HepG2 (cell line): ENCODE data around the gene NUP214. TPM values are rescaled to one million over a fixed set of nuclear protein-coding genes. Genes with fewer than 3 reads are reported as not detected.

Experiments
- ATAC-seq: fragments of 200-7000 bp; cut with Tn5 transposase; 3 replicates; pipeline ENCODE4 v1.9.1; 2020; ENCODE audit warnings: mild to moderate bottlenecking, moderate library complexity
- BruUV-seq: library from RNA; stranded (reverse); fragments of 400-500 nt; replicated peaks from 2 replicates; lab custom pipeline; 2021; lab: Mats Ljungman, UMichigan
- CTCF ChIA-PET: fragments of 300-600 bp; formaldehyde crosslinking; extraction: SDS; loops from one replicate; lab custom pipeline; 2021; ENCODE audit warnings: low total read pairs, inconsistent platforms, low intra/inter-chr PET ratio; lab: Yijun Ruan, JAX
- POLR2A ChIA-PET: fragments of 350-600 bp; sonication (Branson Sonifier 250); formaldehyde crosslinking; loops from one replicate; lab custom pipeline; 2020; ENCODE audit warnings: antibody characterized with exemption, inconsistent platforms; lab: Yijun Ruan, JAX
- DNase-seq: peaks from one replicate; pipeline ENCODE4 v3.0.0-alpha.2; 2015; ENCODE audit warnings: low spot score
- FAIRE-seq: peaks from 3 replicates; lab custom pipeline; 2011; peaks lifted over from hg19 to GRCh38; lab: Jason Lieb, UNC
- H2AFZ ChIP-seq: one replicate; pipeline ENCODE4 v1.6.1; 2011; ENCODE audit warnings: low read length, inconsistent platforms
- H3K27ac ChIP-seq: fragments of 300-600 bp; 3 replicates; pipeline ENCODE4 v1.8.0; 2011; ENCODE audit warnings: mixed run types, mild to moderate bottlenecking, mixed read lengths, low read length, inconsistent platforms; ENCODE audit not compliant: insufficient read depth; ENCODE audit errors: extremely low read length
- H3K27me3 ChIP-seq, 2 experiments: fragments of 200-600 bp in 1 of 2; 2 replicates in 1 of 2; 3 replicates in 1 of 2; pipeline versions ENCODE4 v1.6.0 to v1.8.0; 2011; ENCODE audit warnings: low read length in 2 of 2, mild to moderate bottlenecking in 2 of 2, moderate library complexity in 2 of 2, inconsistent platforms in 1 of 2; ENCODE audit not compliant: insufficient read depth in 2 of 2, control insufficient read depth in 1 of 2
- H3K36me3 ChIP-seq, 2 experiments: fragments of 200-600 bp in 1 of 2; replicated peaks in 1 of 2; 2 replicates in 1 of 2; 3 replicates in 1 of 2; pipeline versions ENCODE4 v1.5.1 to v1.8.0; 2011; ENCODE audit warnings: low read length in 2 of 2, inconsistent platforms in 1 of 2; ENCODE audit not compliant: insufficient read depth in 2 of 2, control insufficient read depth in 1 of 2
- H3K4me1 ChIP-seq: 2 replicates; pipeline ENCODE4 v1.5.1; 2012; ENCODE audit warnings: low read length, inconsistent platforms; ENCODE audit not compliant: insufficient read depth
- H3K4me2 ChIP-seq: 2 replicates; pipeline ENCODE4 v1.6.0; 2011; ENCODE audit warnings: low read depth, low read length, inconsistent platforms
- H3K4me3 ChIP-seq, 3 experiments: fragments of 200-600 bp in 1 of 3; sonication (generic), shearing (Covaris generic) in 1 of 3; replicated peaks in 1 of 3; 2 replicates each; pipeline ENCODE4 v1.5.1; 2011 to 2016; ENCODE audit warnings: low read length in 3 of 3, inconsistent platforms in 2 of 3, low read depth in 2 of 3, mild to moderate bottlenecking in 2 of 3, control low read depth in 1 of 3, mixed read lengths in 1 of 3; ENCODE audit not compliant: insufficient read depth in 1 of 3
- H3K79me2 ChIP-seq: one replicate; pipeline ENCODE4 v1.6.1; 2011; ENCODE audit warnings: low read length, inconsistent platforms; ENCODE audit not compliant: insufficient read depth
- H3K9ac ChIP-seq: 2 replicates; pipeline ENCODE4 v1.6.0; 2011; ENCODE audit warnings: mild to moderate bottlenecking, low read depth, low read length, inconsistent platforms; ENCODE audit not compliant: insufficient read depth
- H3K9me3 ChIP-seq: 2 replicates; pipeline ENCODE4 v1.5.1; 2012; ENCODE audit warnings: mild to moderate bottlenecking, low read length
- H4K20me1 ChIP-seq: 2 replicates; pipeline ENCODE4 v1.6.0; 2011; ENCODE audit warnings: inconsistent platforms, mild to moderate bottlenecking, low read length, moderate library complexity; ENCODE audit not compliant: insufficient read depth
- ARHGAP35 ChIP-seq: sonication (generic); formaldehyde crosslinking; IDR thresholded peaks from 2 replicates; pipeline ENCODE4 v1.9.0; 2022; ENCODE audit warnings: mild to moderate bottlenecking, inconsistent platforms, moderate library complexity, missing genetic modification reagents, borderline replicate concordance
- ATF3 ChIP-seq: sonication (generic); formaldehyde crosslinking; IDR thresholded peaks from 2 replicates; pipeline ENCODE4 v1.4.0; 2020; ENCODE audit warnings: missing genetic modification reagents
- CEBPB ChIP-seq: IDR thresholded peaks from 2 replicates; pipeline ENCODE4 v1.6.1; 2011; ENCODE audit warnings: low read depth, low read length, improper control_type of control experiment, borderline replicate concordance
- HIVEP1 ChIP-seq: sonication (generic); formaldehyde crosslinking; IDR thresholded peaks from 2 replicates; pipeline ENCODE4 v1.4.0; 2020; ENCODE audit warnings: mild to moderate bottlenecking, missing genetic modification reagents
- HOXA9 ChIP-seq: sonication (generic); formaldehyde crosslinking; IDR thresholded peaks from 2 replicates; pipeline ENCODE4 v1.8.1; 2022; ENCODE audit warnings: missing genetic modification reagents, mild to moderate bottlenecking, moderate library complexity, borderline replicate concordance
- JUN ChIP-seq: sonication (generic); formaldehyde crosslinking; IDR thresholded peaks from 2 replicates; pipeline ENCODE4 v1.4.0; 2020; ENCODE audit warnings: mild to moderate bottlenecking, missing genetic modification reagents
- KDM1A ChIP-seq: IDR thresholded peaks from 2 replicates; pipeline ENCODE4 v1.6.1; 2016; ENCODE audit warnings: missing compliant biosample characterization
- PAWR ChIP-seq: sonication (generic); formaldehyde crosslinking; IDR thresholded peaks from 2 replicates; pipeline ENCODE4 v1.4.0; 2020; ENCODE audit warnings: missing genetic modification reagents, mild to moderate bottlenecking, borderline replicate concordance
- POLR2A ChIP-seq, 2 experiments: IDR thresholded peaks; 2 replicates each; pipeline ENCODE4 v1.6.1; 2011; ENCODE audit warnings: low read depth in 2 of 2, low read length in 2 of 2, mild to moderate bottlenecking in 1 of 2, moderate library complexity in 1 of 2; ENCODE audit not compliant: insufficient read depth in 1 of 2
- POLR2G ChIP-seq: fragments of 200-400 bp; formaldehyde crosslinking; IDR thresholded peaks from 2 replicates; pipeline ENCODE4 v1.6.1; 2018; ENCODE audit warnings: mild to moderate bottlenecking, low read depth, low read length, moderate library complexity
- ZKSCAN8 ChIP-seq: IDR thresholded peaks from 2 replicates; pipeline ENCODE4 v1.6.1; 2016; ENCODE audit warnings: borderline replicate concordance, missing genetic modification reagents, missing compliant biosample characterization
- ZNF510 ChIP-seq: sonication (generic); formaldehyde crosslinking; IDR thresholded peaks from 2 replicates; pipeline ENCODE4 v1.4.0; 2020; ENCODE audit warnings: low read depth, mild to moderate bottlenecking, missing genetic modification reagents
- ZNF609 ChIP-seq: sonication (generic); formaldehyde crosslinking; IDR thresholded peaks from 2 replicates; pipeline ENCODE4 v1.4.0; 2020; ENCODE audit warnings: mild to moderate bottlenecking, missing genetic modification reagents, borderline replicate concordance
- ZSCAN25 ChIP-seq: sonication (generic); formaldehyde crosslinking; IDR thresholded peaks from 2 replicates; pipeline ENCODE4 v1.8.0; 2022; ENCODE audit warnings: mild to moderate bottlenecking, missing genetic modification reagents
- WGBS: methylation state at CpG from one replicate; pipeline ENCODE4 v1.1.6; 2017; ENCODE audit warnings: low lambda C conversion rate; 5-methylcytosine and 5-hydroxymethylcytosine counted together
- in situ Hi-C: cut with HindIII; loops from 2 replicates; pipeline ENCODE4 v1.10.0; 2017; ENCODE audit warnings: low pct_unique_long_range_greater_than_20kb; ENCODE audit not compliant: extremely low pct_ligation_motif_present
- intact Hi-C: fragments of 100-400 bp; cut with micrococcal nuclease; formaldehyde crosslinking; loops from one replicate; pipeline ENCODE4 v1.10.0; 2022; ENCODE audit not compliant: unreplicated experiment
- polyA plus RNA-seq, 8 experiments: library from polyadenylated mRNA; depleted of rRNA in 3 of 8; stranded (reverse) in 7 of 8; unstranded in 1 of 8; fragments of >200 nt; fragmentation: Illumina TruSeq in 4 of 8; extraction: Trizol in 4 of 8; gene quantifications; 2 replicates each; pipeline versions ENCODE4 v1.2.1 to v1.2.3, GENCODE V29; 2011 to 2016; ENCODE audit warnings: low read depth in 4 of 8, missing spikeins in 1 of 8, mixed read lengths in 1 of 8; ENCODE audit not compliant: insufficient read depth in 1 of 8
- total RNA-seq, 5 experiments: library from RNA; depleted of rRNA; stranded (reverse); fragments of >200 nt; fragmentation: Illumina TruSeq; extraction: Trizol; gene quantifications; 2 replicates each; pipeline ENCODE4 v1.2.3, GENCODE V29; 2016; ENCODE audit warnings: low read depth in 1 of 5
- TF ChIP-seq, protein P1 (sequence below): sonication (generic); formaldehyde crosslinking; IDR thresholded peaks from 2 replicates; pipeline ENCODE4; 2020; ENCODE audit warnings: missing genetic modification reagents, mild to moderate bottlenecking, borderline replicate concordance

The NUP214 gene
- total and polyA plus RNA-seq, 2 of the 13 experiments (the other 11 are each of a cell fraction or from before 2014, with no cell fraction given) = 8.4 to 16.0 TPM

GRCh38 chr9:131078427-131079366 lies 46.7 kb upstream of the NUP214 start:
- no peak for DNase-seq
- TF ChIP-seq POLR2A (IDR thresholded peaks at IDR 0.05; ENCODE audit: insufficient read depth in 1 of 2, low read depth in 2 of 2, low read length in 2 of 2) = no peak
- no peak for TF ChIP-seq HOXA9
- TF ChIP-seq ZSCAN25 (CRISPR knock-in tag) = no peak
- 0 out of 2 replicates have a peak, but pooled peaks have one; percentile 25 for TF ChIP-seq ATF3 (CRISPR knock-in tag)
- 0 out of 2 replicates have a peak, but pooled peaks have one; percentile 43 for TF ChIP-seq CEBPB
- TF ChIP-seq, protein P1, sequence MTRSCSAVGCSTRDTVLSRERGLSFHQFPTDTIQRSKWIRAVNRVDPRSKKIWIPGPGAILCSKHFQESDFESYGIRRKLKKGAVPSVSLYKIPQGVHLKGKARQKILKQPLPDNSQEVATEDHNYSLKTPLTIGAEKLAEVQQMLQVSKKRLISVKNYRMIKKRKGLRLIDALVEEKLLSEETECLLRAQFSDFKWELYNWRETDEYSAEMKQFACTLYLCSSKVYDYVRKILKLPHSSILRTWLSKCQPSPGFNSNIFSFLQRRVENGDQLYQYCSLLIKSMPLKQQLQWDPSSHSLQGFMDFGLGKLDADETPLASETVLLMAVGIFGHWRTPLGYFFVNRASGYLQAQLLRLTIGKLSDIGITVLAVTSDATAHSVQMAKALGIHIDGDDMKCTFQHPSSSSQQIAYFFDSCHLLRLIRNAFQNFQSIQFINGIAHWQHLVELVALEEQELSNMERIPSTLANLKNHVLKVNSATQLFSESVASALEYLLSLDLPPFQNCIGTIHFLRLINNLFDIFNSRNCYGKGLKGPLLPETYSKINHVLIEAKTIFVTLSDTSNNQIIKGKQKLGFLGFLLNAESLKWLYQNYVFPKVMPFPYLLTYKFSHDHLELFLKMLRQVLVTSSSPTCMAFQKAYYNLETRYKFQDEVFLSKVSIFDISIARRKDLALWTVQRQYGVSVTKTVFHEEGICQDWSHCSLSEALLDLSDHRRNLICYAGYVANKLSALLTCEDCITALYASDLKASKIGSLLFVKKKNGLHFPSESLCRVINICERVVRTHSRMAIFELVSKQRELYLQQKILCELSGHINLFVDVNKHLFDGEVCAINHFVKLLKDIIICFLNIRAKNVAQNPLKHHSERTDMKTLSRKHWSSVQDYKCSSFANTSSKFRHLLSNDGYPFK (CRISPR knock-in tag) = peak; percentile 40; the same call in 1 of the 2 replicates
- TF ChIP-seq KDM1A (CRISPR knock-in tag) = no peak
- TF ChIP-seq JUN (CRISPR knock-in tag) = no peak
- TF ChIP-seq ARHGAP35 = no peak
- no peak for TF ChIP-seq POLR2G
- TF ChIP-seq ZNF609 (CRISPR knock-in tag) = no peak
- no peak for TF ChIP-seq PAWR (CRISPR knock-in tag)
- no peak; the same call in 1 of the 2 replicates for TF ChIP-seq HIVEP1 (CRISPR knock-in tag)
- TF ChIP-seq ZNF510 (CRISPR knock-in tag) = no peak
- no peak for TF ChIP-seq ZKSCAN8 (CRISPR knock-in tag)

More at GRCh38 chr9:131078427-131079366, 46.7 kb upstream of the NUP214 start:
- intact Hi-C loops = no loop called here
- Histone ChIP-seq H3K36me3 (no peaks in the 10 kb centered on the region), H3K4me3 (peak overlapping the region in 1 of 3 experiments; percentile 23; a peak in 1 of 6 replicates), H3K9me3 (no peaks in the 10 kb centered on the region), H3K27ac (no peak overlapping the region), H3K27me3 (peaks cover 8 to 52% of the 10 kb centered on the region in 2 experiments; a peak in 4 of 5 replicates), H3K4me1 (peaks cover 39% of the 10 kb centered on the region), H3K9ac (no peak overlapping the region), H2AFZ (no peak overlapping the region), H3K4me2 (peak overlapping the region; percentile 51), H3K79me2 (no peaks in the 10 kb centered on the region), H4K20me1 (no peaks in the 10 kb centered on the region)
- POLR2A ChIA-PET = interaction anchor here (0.9 kb wide), 1 partner anchor 46 kb away, joined by 3 read pairs; the partner anchor contains the start of gene NUP214
- FAIRE-seq = no peak
- CTCF ChIA-PET = no interaction called here
- ATAC-seq = peak; percentile 29
- no TSS peak for BruUV-seq
- 51% methylated on average over 6 of the region's 17 CpGs for WGBS
- in situ Hi-C loops = no loop called here
